H9 (cell line): ENCODE results near the gene TIPARP. TPM values are rescaled to one million over a fixed set of nuclear protein-coding genes. Genes with fewer than 3 reads are reported as not detected.
A peak's percentile ranks its signal among the peaks of the same experiment; 100 is the strongest.

ENCODE experiments used
- DNase-seq: peaks from one replicate; pipeline ENCODE4 v3.0.0-alpha.2; 2017
- H2AFZ ChIP-seq: one replicate; pipeline ENCODE4 v1.6.1; 2013; ENCODE audit warnings: mild to moderate bottlenecking, low read length, control low read depth, moderate library complexity
- H2AK5ac ChIP-seq: 2 replicates; pipeline ENCODE4 v1.6.1; 2013; ENCODE audit warnings: low read length, control low read depth, mixed read lengths; ENCODE audit not compliant: insufficient read length
- H2BK120ac ChIP-seq: one replicate; pipeline ENCODE4 v1.6.1; 2013; ENCODE audit warnings: low read depth, mild to moderate bottlenecking, low read length, control low read depth, inconsistent platforms; ENCODE audit not compliant: poor library complexity, severe bottlenecking
- H2BK12ac ChIP-seq: 2 replicates; pipeline ENCODE4 v1.6.1; 2013; ENCODE audit warnings: low read length, control low read depth, mixed read lengths, low read depth; ENCODE audit not compliant: insufficient read length
- H2BK15ac ChIP-seq: 2 replicates; pipeline ENCODE4 v1.6.1; 2013; ENCODE audit warnings: low read depth, low read length, control low read depth
- H2BK20ac ChIP-seq: one replicate; pipeline ENCODE4 v1.6.1; 2013; ENCODE audit warnings: low read depth, mild to moderate bottlenecking, low read length, control low read depth, inconsistent platforms; ENCODE audit not compliant: poor library complexity, severe bottlenecking
- H2BK5ac ChIP-seq: 2 replicates; pipeline ENCODE4 v1.6.1; 2013; ENCODE audit warnings: low read length, control low read depth, mixed read lengths; ENCODE audit not compliant: insufficient read length
- H3K14ac ChIP-seq: 2 replicates; pipeline ENCODE4 v1.6.1; 2013; ENCODE audit warnings: low read length, control low read depth; ENCODE audit not compliant: insufficient read depth
- H3K18ac ChIP-seq: 2 replicates; pipeline ENCODE4 v1.6.1; 2013; ENCODE audit warnings: low read depth, mild to moderate bottlenecking, mixed read lengths, low read length, control low read depth; ENCODE audit not compliant: insufficient read length
- H3K23ac ChIP-seq: 2 replicates; pipeline ENCODE4 v1.6.1; 2013; ENCODE audit warnings: low read length, control low read depth, mixed read lengths, low read depth; ENCODE audit not compliant: insufficient read length
- H3K23me2 ChIP-seq: 2 replicates; pipeline ENCODE4 v1.6.1; 2013; ENCODE audit warnings: low read depth, mild to moderate bottlenecking, mixed read lengths, low read length, control low read depth; ENCODE audit not compliant: insufficient read length, poor library complexity, severe bottlenecking
- H3K27ac ChIP-seq: 2 replicates; pipeline ENCODE4 v1.5.1; 2013; ENCODE audit warnings: low read length, control low read depth, mixed read lengths, low read depth; ENCODE audit not compliant: insufficient read length
- H3K27me3 ChIP-seq: 2 replicates; pipeline ENCODE4 v1.6.1; 2013; ENCODE audit warnings: low read length, control low read depth, inconsistent platforms; ENCODE audit not compliant: insufficient read depth
- H3K4ac ChIP-seq: 2 replicates; pipeline ENCODE4 v1.6.1; 2013; ENCODE audit warnings: low read depth, mild to moderate bottlenecking, control low read depth, inconsistent platforms, low read length, moderate library complexity
- H3K4me1 ChIP-seq: 2 replicates; pipeline ENCODE4 v1.6.1; 2013; ENCODE audit warnings: low read length, control low read depth, inconsistent platforms; ENCODE audit not compliant: insufficient read depth
- H3K4me2 ChIP-seq: 2 replicates; pipeline ENCODE4 v1.6.1; 2013; ENCODE audit warnings: low read length, control low read depth, mixed read lengths; ENCODE audit not compliant: insufficient read length, insufficient read depth
- H3K56ac ChIP-seq: 2 replicates; pipeline ENCODE4 v1.6.1; 2013; ENCODE audit warnings: low read depth, mild to moderate bottlenecking, mixed read lengths, low read length, control low read depth; ENCODE audit not compliant: insufficient read length
- H3K79me1 ChIP-seq: 2 replicates; pipeline ENCODE4 v1.6.1; 2013; ENCODE audit warnings: low read depth, mild to moderate bottlenecking, moderate library complexity, low read length, control low read depth, inconsistent platforms; ENCODE audit not compliant: insufficient read depth, poor library complexity, severe bottlenecking
- H3K79me2 ChIP-seq: 2 replicates; pipeline ENCODE4 v1.6.1; 2013; ENCODE audit warnings: low read length, control low read depth, inconsistent platforms; ENCODE audit not compliant: insufficient read depth
- H3K9ac ChIP-seq: 2 replicates; pipeline ENCODE4 v1.6.1; 2013; ENCODE audit warnings: low read length, control low read depth, mixed read lengths; ENCODE audit not compliant: insufficient read length; ENCODE audit errors: extremely low read depth
- H3K9me3 ChIP-seq: one replicate; pipeline ENCODE4 v1.6.1; 2013; ENCODE audit warnings: low read depth, low read length, inconsistent platforms; ENCODE audit not compliant: control insufficient read depth
- H3T11ph ChIP-seq: one replicate; pipeline ENCODE4 v1.6.1; 2013; ENCODE audit warnings: mild to moderate bottlenecking, low read length, control low read depth, inconsistent platforms
- H4K20me1 ChIP-seq: one replicate; pipeline ENCODE4 v1.6.1; 2013; ENCODE audit not compliant: control insufficient read depth, insufficient read length, insufficient read depth
- H4K5ac ChIP-seq: 2 replicates; pipeline ENCODE4 v1.6.1; 2013; ENCODE audit warnings: low read depth, mild to moderate bottlenecking, mixed read lengths, low read length, control low read depth; ENCODE audit not compliant: insufficient read length
- H4K8ac ChIP-seq: replicated peaks from 2 replicates; pipeline ENCODE4 v1.6.1; 2013; ENCODE audit warnings: low read length, control low read depth, mixed read lengths, low read depth; ENCODE audit not compliant: insufficient read length
- H4K91ac ChIP-seq: 2 replicates; pipeline ENCODE4 v1.6.1; 2013; ENCODE audit warnings: low read depth, mild to moderate bottlenecking, moderate library complexity, mixed read lengths, low read length, control low read depth; ENCODE audit not compliant: insufficient read length
- H3K27ac Mint-ChIP-seq, 3 experiments: 2 replicates in 2 of 3; 3 replicates in 1 of 3; pipeline ENCODE4 v1.8.0; 2020 to 2021; ENCODE audit warnings: mixed read lengths in 3 of 3, mild to moderate bottlenecking in 1 of 3, moderate library complexity in 1 of 3
- H3K27me3 Mint-ChIP-seq: 2 replicates; pipeline ENCODE4 v1.8.0; 2021; ENCODE audit warnings: low read depth, mild to moderate bottlenecking, moderate library complexity, mixed read lengths
- H3K36me3 Mint-ChIP-seq, 3 experiments: 2 replicates in 2 of 3; 3 replicates in 1 of 3; pipeline ENCODE4 v1.8.0; 2020 to 2021; ENCODE audit warnings: low read depth in 3 of 3, mixed read lengths in 3 of 3; ENCODE audit not compliant: insufficient read depth in 1 of 3
- H3K4me1 Mint-ChIP-seq, 2 experiments: 2 replicates each; pipeline ENCODE4 v1.8.0; 2020; ENCODE audit warnings: mixed read lengths in 2 of 2
- H3K4me3 Mint-ChIP-seq, 2 experiments: 2 replicates in 1 of 2; 3 replicates in 1 of 2; pipeline ENCODE4 v1.8.0; 2020 to 2021; ENCODE audit warnings: mild to moderate bottlenecking in 2 of 2, mixed read lengths in 2 of 2, moderate library complexity in 1 of 2
- H3K9me3 Mint-ChIP-seq, 2 experiments: 2 replicates in 1 of 2; 3 replicates in 1 of 2; pipeline ENCODE4 v1.8.0; 2020; ENCODE audit warnings: mild to moderate bottlenecking in 2 of 2, mixed read lengths in 2 of 2, moderate library complexity in 1 of 2
- CTCF ChIP-seq: fragments of 200-600 bp; sonication (generic); conservative IDR thresholded peaks from 3 replicates; pipeline ENCODE4 v1.8.0; 2021; ENCODE audit warnings: antibody characterized with exemption, mild to moderate bottlenecking
- WGBS: extraction: QIAGEN DNeasy Blood & Tissue Kit; methylation state at CpG from one replicate; pipeline ENCODE4 v1.1.7; 2013; ENCODE audit warnings: missing lambda C conversion rate, low lambda C conversion rate, mixed read lengths; ENCODE audit not compliant: insufficient read length; ENCODE audit errors: extremely low coverage; 5-methylcytosine and 5-hydroxymethylcytosine counted together
- total RNA-seq: library from RNA; stranded (reverse); gene quantifications from 2 replicates; pipeline ENCODE4 v1.2.1, GENCODE V29; 2021

Gene TIPARP
- total RNA-seq, 1 experiment from 2014 or later, result 5.9 TPM

GRCh38 chr3:156674911-156675829, 780 bp downstream of the TIPARP start:
- Mint-ChIP-seq H3K4me1 (peaks cover 21 to 39% of the 10 kb centered on the region in 2 experiments), H3K4me3 (peak overlapping the region; percentile 92 to 95), H3K27ac (0 out of 7 replicates have a peak overlapping the region, but pooled peaks of 1 of the 3 experiments have one; percentile 36), H3K36me3 (peaks cover 10 to 24% (median 17%) of the 10 kb centered on the region in 3 experiments), H3K27me3 (peaks cover 10% of the 10 kb centered on the region), H3K9me3 (no peaks in the 10 kb centered on the region)
- Histone ChIP-seq H4K20me1 (no peaks in the 10 kb centered on the region), H2BK12ac (no peak overlapping the region), H3K4me1 (no peaks in the 10 kb centered on the region), H2BK120ac (no peak overlapping the region), H3K4ac (no peak overlapping the region), H4K8ac (no peak overlapping the region), H2BK20ac (no peak overlapping the region), H3K23ac (no peak overlapping the region), H3K9me3 (no peaks in the 10 kb centered on the region), H3K14ac (peak overlapping the region; percentile 83), H3K4me2 (peak overlapping the region; percentile 86), H3K56ac (no peak overlapping the region), H4K91ac (no peak overlapping the region), H3K23me2 (peaks cover 7% of the 10 kb centered on the region), H4K5ac (no peak overlapping the region), H3T11ph (no peak overlapping the region), H2AK5ac (no peak overlapping the region), H3K27me3 (no peaks in the 10 kb centered on the region; the same call in 1 of the 2 replicates), H3K18ac (peak overlapping the region; percentile 65), H3K79me2 (no peaks in the 10 kb centered on the region; the same call in 1 of the 2 replicates), H2BK5ac (no peak overlapping the region), H3K27ac (no peak overlapping the region), H3K9ac (peak overlapping the region; percentile 55), H2BK15ac (no peak overlapping the region), H3K79me1 (no peaks in the 10 kb centered on the region), H2AFZ (no peak overlapping the region)
- WGBS, result no CpG with 5 or more reads among the region's 93 CpGs
- peak; percentile 82 for TF ChIP-seq CTCF
- DNase-seq, result peak; percentile 45
